OCI-LY1 (cell line): ENCODE measurements around the gene BPIFB3.

Experiments
- H2AFZ ChIP-seq: fragments of 200-600 bp; sonication (generic), shearing (Covaris generic); 2 replicates; pipeline ENCODE4 v1.6.0; 2014; ENCODE audit warnings: antibody characterized with exemption, mild to moderate bottlenecking, low read length
- H3F3A ChIP-seq: fragments of 200-600 bp; sonication (generic), shearing (Covaris generic); 2 replicates; pipeline ENCODE4 v1.6.0; 2014; ENCODE audit warnings: mild to moderate bottlenecking, antibody characterized with exemption, low read length, moderate library complexity; ENCODE audit not compliant: insufficient read depth
- H3K27ac ChIP-seq: fragments of 200-600 bp; sonication (generic); 2 replicates; pipeline ENCODE4 v1.5.1; 2014; ENCODE audit warnings: low read length, mixed run types, mild to moderate bottlenecking, low read depth; ENCODE audit not compliant: poor library complexity, severe bottlenecking
- H3K27me3 ChIP-seq: fragments of 200-600 bp; sonication (generic); 2 replicates; pipeline ENCODE4 v1.6.0; 2014; ENCODE audit warnings: antibody characterized with exemption, mild to moderate bottlenecking, low read length, moderate library complexity; ENCODE audit not compliant: insufficient read depth
- H3K36me3 ChIP-seq: fragments of 200-600 bp; sonication (generic); 2 replicates; pipeline ENCODE4 v1.6.1; 2014; ENCODE audit warnings: mild to moderate bottlenecking, antibody characterized with exemption, low read length, moderate library complexity, mixed read lengths; ENCODE audit not compliant: insufficient read depth
- H3K4me1 ChIP-seq: fragments of 200-600 bp; sonication (generic); 2 replicates; pipeline ENCODE4 v1.5.1; 2014; ENCODE audit warnings: mild to moderate bottlenecking, low read length, moderate library complexity; ENCODE audit not compliant: insufficient read depth, severe bottlenecking
- H3K4me2 ChIP-seq: fragments of 200-600 bp; sonication (generic), shearing (Covaris generic); 2 replicates; pipeline ENCODE4 v1.6.1; 2014; ENCODE audit warnings: low read length
- H3K4me3 ChIP-seq: fragments of 200-600 bp; sonication (generic); 2 replicates; pipeline ENCODE4 v1.5.1; 2014; ENCODE audit warnings: low read length, low read depth, mild to moderate bottlenecking, mixed read lengths; ENCODE audit not compliant: poor library complexity, severe bottlenecking
- H3K79me2 ChIP-seq: fragments of 200-600 bp; shearing (Covaris generic); 2 replicates; pipeline ENCODE4 v1.6.1; 2016; ENCODE audit warnings: mixed run types, low read length, mixed read lengths; ENCODE audit not compliant: insufficient read depth
- H3K9ac ChIP-seq: fragments of 200-600 bp; sonication (generic), shearing (Covaris generic); 2 replicates; pipeline ENCODE4 v1.6.1; 2014; ENCODE audit warnings: mild to moderate bottlenecking, low read length, mixed read lengths
- H3K9me2 ChIP-seq: fragments of 200-600 bp; sonication (generic), shearing (Covaris generic); 2 replicates; pipeline ENCODE4 v1.6.1; 2014; ENCODE audit warnings: low read depth, mild to moderate bottlenecking, low read length, mixed read lengths
- H3K9me3 ChIP-seq: fragments of 200-600 bp; shearing (Covaris generic); 2 replicates; pipeline ENCODE4 v1.6.1; 2014; ENCODE audit warnings: low read length, mixed read lengths
- H4K20me1 ChIP-seq: fragments of 200-600 bp; sonication (generic), shearing (Covaris generic); 2 replicates; pipeline ENCODE4 v1.6.0; 2016; ENCODE audit warnings: mild to moderate bottlenecking, low read length; ENCODE audit not compliant: insufficient read depth
- EZH2 ChIP-seq: fragments of 200-600 bp; sonication (generic), shearing (Covaris generic); IDR thresholded peaks from 2 replicates; pipeline ENCODE4 v1.8.0; 2017; ENCODE audit warnings: borderline replicate concordance, mixed run types, mild to moderate bottlenecking, antibody characterized with exemption, low read length, moderate library complexity, mixed read lengths
- TF ChIP-seq, protein P1 (sequence below): fragments of 200-600 bp; sonication (generic), shearing (Covaris generic); IDR thresholded peaks from 2 replicates; pipeline ENCODE4 v1.5.1; 2017; ENCODE audit warnings: mild to moderate bottlenecking, antibody characterized with exemption, low read length, moderate library complexity, mixed read lengths

Gene BPIFB3

DNA sequence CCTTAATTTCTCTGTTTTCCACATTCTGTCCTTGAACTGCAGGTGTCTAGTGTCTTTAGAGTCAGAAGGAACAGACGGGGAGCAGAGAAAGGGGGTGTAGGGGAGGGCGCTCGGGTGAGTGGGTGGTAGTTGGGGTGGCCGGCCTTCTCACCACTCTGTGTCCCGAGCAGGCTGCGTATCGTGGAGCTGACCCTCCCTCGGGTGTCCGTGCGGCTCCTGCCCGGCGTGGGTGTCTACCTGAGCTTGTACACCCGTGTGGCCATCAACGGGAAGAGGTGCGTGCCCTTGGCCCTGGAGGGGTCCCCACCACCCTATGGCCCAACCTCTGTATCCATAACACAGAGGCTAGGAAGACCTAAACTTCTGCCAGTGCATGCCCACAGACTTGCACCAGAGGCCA is 31.0 kb downstream of the BPIFB3 start:
- no peak overlapping the region for H2AFZ ChIP-seq

DNA sequence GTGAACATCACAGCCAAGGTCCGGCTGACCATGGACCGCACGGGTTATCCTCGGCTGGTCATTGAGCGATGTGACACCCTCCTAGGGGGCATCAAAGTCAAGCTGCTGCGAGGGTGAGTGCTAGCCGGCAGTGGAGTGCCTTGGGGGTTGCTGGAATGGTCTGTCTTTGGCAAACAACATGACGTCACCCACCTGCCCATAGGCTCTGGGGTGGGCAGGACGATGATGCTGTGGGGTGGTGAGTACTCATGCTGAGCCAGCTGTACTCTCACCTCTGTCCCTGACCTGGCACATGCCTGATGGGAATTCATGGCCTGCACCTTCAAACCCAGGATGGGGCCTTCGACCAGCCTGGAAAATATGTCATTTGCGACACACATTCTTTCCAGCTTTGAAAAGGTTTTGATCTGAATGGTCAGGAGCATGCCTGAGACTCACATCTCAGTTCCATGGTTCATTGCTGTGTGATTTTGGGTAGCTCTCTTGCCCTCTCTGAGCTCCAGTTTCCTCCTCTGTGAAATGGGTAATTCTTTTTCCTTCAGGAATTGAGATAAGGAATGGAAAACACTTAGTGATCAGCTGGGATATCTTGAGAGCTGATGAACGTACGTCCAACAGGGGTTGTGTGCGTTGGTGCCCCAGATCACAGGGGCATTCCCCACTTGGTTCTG is 32.5 kb downstream of the BPIFB3 start:
- H3K27me3 ChIP-seq, result 0 out of 2 replicates have a peak, but pooled peaks cover 3% of the 10 kb centered on the region
- no peaks in the 10 kb centered on the region for H4K20me1 ChIP-seq
- H3K36me3 ChIP-seq, result no peaks in the 10 kb centered on the region
- H3K9ac ChIP-seq, result no peak overlapping the region
- no peaks in the 10 kb centered on the region for H3K9me2 ChIP-seq
- no peak overlapping the region for H3K4me3 ChIP-seq
- no peak overlapping the region for H3K4me2 ChIP-seq
- TF ChIP-seq, protein P1, sequence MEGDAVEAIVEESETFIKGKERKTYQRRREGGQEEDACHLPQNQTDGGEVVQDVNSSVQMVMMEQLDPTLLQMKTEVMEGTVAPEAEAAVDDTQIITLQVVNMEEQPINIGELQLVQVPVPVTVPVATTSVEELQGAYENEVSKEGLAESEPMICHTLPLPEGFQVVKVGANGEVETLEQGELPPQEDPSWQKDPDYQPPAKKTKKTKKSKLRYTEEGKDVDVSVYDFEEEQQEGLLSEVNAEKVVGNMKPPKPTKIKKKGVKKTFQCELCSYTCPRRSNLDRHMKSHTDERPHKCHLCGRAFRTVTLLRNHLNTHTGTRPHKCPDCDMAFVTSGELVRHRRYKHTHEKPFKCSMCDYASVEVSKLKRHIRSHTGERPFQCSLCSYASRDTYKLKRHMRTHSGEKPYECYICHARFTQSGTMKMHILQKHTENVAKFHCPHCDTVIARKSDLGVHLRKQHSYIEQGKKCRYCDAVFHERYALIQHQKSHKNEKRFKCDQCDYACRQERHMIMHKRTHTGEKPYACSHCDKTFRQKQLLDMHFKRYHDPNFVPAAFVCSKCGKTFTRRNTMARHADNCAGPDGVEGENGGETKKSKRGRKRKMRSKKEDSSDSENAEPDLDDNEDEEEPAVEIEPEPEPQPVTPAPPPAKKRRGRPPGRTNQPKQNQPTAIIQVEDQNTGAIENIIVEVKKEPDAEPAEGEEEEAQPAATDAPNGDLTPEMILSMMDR, result no peak
- TF ChIP-seq EZH2, result no peak
- no peak overlapping the region for H3K27ac ChIP-seq
- no peaks in the 10 kb centered on the region for H3K4me1 ChIP-seq
- no peaks in the 10 kb centered on the region for H3K79me2 ChIP-seq
- no peaks in the 10 kb centered on the region for H3K9me3 ChIP-seq
- no peaks in the 10 kb centered on the region for H3F3A ChIP-seq
- no peak overlapping the region for H2AFZ ChIP-seq

More for the DNA sequence above, 31.0 kb downstream of the BPIFB3 start:
- no peaks in the 10 kb centered on the region for H3K79me2 ChIP-seq
- no peak overlapping the region for H3K27ac ChIP-seq
- H3K27me3 ChIP-seq, result 0 out of 2 replicates have a peak, but pooled peaks cover 3% of the 10 kb centered on the region
- no peaks in the 10 kb centered on the region for H3K4me1 ChIP-seq
- H3K9me2 ChIP-seq, result no peaks in the 10 kb centered on the region
- no peaks in the 10 kb centered on the region for H3F3A ChIP-seq
- no peak for TF ChIP-seq EZH2
- TF ChIP-seq, protein P1, result no peak
- H3K9ac ChIP-seq, result no peak overlapping the region
- H3K9me3 ChIP-seq, result no peaks in the 10 kb centered on the region
- H3K4me2 ChIP-seq, result no peak overlapping the region
- no peak overlapping the region for H3K4me3 ChIP-seq
- H3K36me3 ChIP-seq, result no peaks in the 10 kb centered on the region
- no peaks in the 10 kb centered on the region for H4K20me1 ChIP-seq

DNA sequence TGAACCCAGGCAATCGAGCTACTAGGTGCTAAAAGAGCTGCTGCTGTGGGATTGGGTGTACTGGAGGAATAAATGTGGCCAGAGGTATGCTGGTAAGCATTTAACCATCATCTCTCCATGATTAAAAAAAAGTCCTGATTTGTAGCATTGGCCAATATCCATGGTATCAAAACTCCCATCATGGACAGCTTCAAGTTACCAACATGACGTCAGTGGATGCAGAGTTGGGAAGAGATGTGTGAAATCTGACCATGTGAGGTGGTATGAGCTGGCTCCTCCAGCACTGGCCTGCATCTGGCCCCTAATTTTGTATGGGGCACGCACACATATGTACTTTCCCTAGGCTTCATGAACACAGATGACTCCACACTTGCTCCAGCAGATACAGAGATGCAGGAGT is 37.4 kb downstream of the BPIFB3 start:
- Histone ChIP-seq H3K9me2 (no peaks in the 10 kb centered on the region), H3K9me3 (no peaks in the 10 kb centered on the region), H2AFZ (no peak overlapping the region), H3K4me3 (no peak overlapping the region), H3K79me2 (no peaks in the 10 kb centered on the region), H3K4me2 (no peak overlapping the region), H3K4me1 (no peaks in the 10 kb centered on the region), H4K20me1 (no peaks in the 10 kb centered on the region), H3K27ac (no peak overlapping the region), H3K9ac (no peak overlapping the region), H3K36me3 (no peaks in the 10 kb centered on the region), H3F3A (no peaks in the 10 kb centered on the region), H3K27me3 (0 out of 2 replicates have a peak, but pooled peaks cover 3% of the 10 kb centered on the region)
- TF ChIP-seq EZH2, result no peak
- TF ChIP-seq, protein P1, result no peak
